ENCODE results near the gene DDX51. TPM values are rescaled to one million over a fixed set of nuclear protein-coding genes. Genes with fewer than 3 reads are reported as not detected.

DDX51 gene
- total and polyA plus RNA-seq, 2 donors (not counting 1 experiment from before 2014, with no cell fraction given) = 46.3 to 60.8 TPM

GRCh38 chr12:132094269-132094891 is 49.7 kb downstream of the DDX51 start:
- WGBS (ENCODE audit: insufficient coverage) = 94% methylated on average over 11 of the region's 16 CpGs

More at GRCh38 chr12:132094269-132094891, 49.7 kb downstream of the DDX51 start:
- DNase-seq = no peak
- peaks cover 18% of the 10 kb centered on the region for H3K79me2 ChIP-seq (ENCODE audit: control insufficient read depth, insufficient read depth, low read length)
- ChIA-PET CTCF (no interaction called here), POLR2A (no interaction called here)
- no peak for TF ChIP-seq EZH2 (IDR thresholded peaks at IDR 0.05; ENCODE audit: borderline replicate concordance, insufficient read depth, low read depth, low read length, poor library complexity, severe bottlenecking)
- no peak for TF ChIP-seq CTCF (IDR thresholded peaks at IDR 0.05)
- no peaks in the 10 kb centered on the region for H3K9me3 Mint-ChIP-seq (ENCODE audit: insufficient read depth)
- H3K4me3 ChIP-seq (ENCODE audit: control extremely low read depth in 1 of 5, extremely low read depth in 1 of 5, insufficient read depth in 1 of 5, low read depth in 2 of 5, low read length in 4 of 5) = no peak overlapping the region
- ATAC-seq (ENCODE audit: low read depth) = no peak
- no peak overlapping the region for H3K4me2 ChIP-seq (replicated peaks; ENCODE audit: low read depth, low read length, poor library complexity, severe bottlenecking)
- H3K4me1 ChIP-seq (ENCODE audit: control insufficient read depth in 2 of 2, insufficient read depth in 2 of 2, low read length in 2 of 2) = peaks cover 0 to 6% of the 10 kb centered on the region in 2 donors
- intact Hi-C loops (cut with micrococcal nuclease) = no loop called here
- no peak overlapping the region for H3K9ac ChIP-seq (ENCODE audit: low read length)
- H4K20me1 ChIP-seq (ENCODE audit: control insufficient read depth, insufficient read depth, low read length, poor library complexity, severe bottlenecking) = no peaks in the 10 kb centered on the region
- H3K27me3 Mint-ChIP-seq = no peaks in the 10 kb centered on the region
- no peak overlapping the region for H3K4me3 Mint-ChIP-seq
- H3K36me3 ChIP-seq (replicated peaks in 1 of 2; ENCODE audit: control extremely low read depth in 1 of 2, control insufficient read depth in 1 of 2, extremely low read depth in 1 of 2, insufficient read depth in 2 of 2, low read length in 1 of 2) = peaks cover 1 to 10% of the 10 kb centered on the region in 2 experiments
- H3K4me1 Mint-ChIP-seq = peaks cover 17% of the 10 kb centered on the region
- no peak overlapping the region for H3K27ac Mint-ChIP-seq
- peaks cover 0 to 7% (median 0%) of the 10 kb centered on the region in 3 donors for H3K9me3 ChIP-seq (ENCODE audit: control extremely low read depth in 1 of 3, control insufficient read depth in 2 of 3, insufficient read depth in 1 of 3, low read length in 2 of 3)
- H2AFZ ChIP-seq (ENCODE audit: insufficient read depth, low read depth, low read length, poor library complexity, severe bottlenecking) = no peak overlapping the region
- no peak overlapping the region for H3K27ac ChIP-seq (ENCODE audit: low read length in 2 of 2)
- no peaks in the 10 kb centered on the region for H3K27me3 ChIP-seq (replicated peaks in 1 of 4; ENCODE audit: control extremely low read depth in 1 of 4, control insufficient read depth in 3 of 4, insufficient read depth in 4 of 4, low read length in 3 of 4)

Data from B cell (primary cell).